Tibial nerve (tissue), 4 donors: ENCODE data around the gene SCG5.
"Not testable (repeated sequence)": the region's sequence is repeated elsewhere in the genome, so short reads cannot be mapped to it uniquely, and the experiment has no call there.

Source experiments
- EP300 ChIP-seq, 2 donors: sonication (generic); formaldehyde crosslinking; IDR thresholded peaks; one replicate each; pipeline ENCODE4 v1.6.1; 2017; ENCODE audit warnings: antibody characterized with exemption in 2 of 2, mild to moderate bottlenecking in 1 of 2
- TF ChIP-seq, protein P1 (sequence below), 5 experiments: fragments of 200-600 bp in 3 of 5; fragments of 450-650 bp in 2 of 5; sonication (generic) in 3 of 5; IDR thresholded peaks; one replicate each; pipeline ENCODE4 v1.5.1; 2016 to 2019; ENCODE audit warnings: antibody characterized with exemption in 5 of 5, mild to moderate bottlenecking in 3 of 5, moderate library complexity in 2 of 5

DNA sequence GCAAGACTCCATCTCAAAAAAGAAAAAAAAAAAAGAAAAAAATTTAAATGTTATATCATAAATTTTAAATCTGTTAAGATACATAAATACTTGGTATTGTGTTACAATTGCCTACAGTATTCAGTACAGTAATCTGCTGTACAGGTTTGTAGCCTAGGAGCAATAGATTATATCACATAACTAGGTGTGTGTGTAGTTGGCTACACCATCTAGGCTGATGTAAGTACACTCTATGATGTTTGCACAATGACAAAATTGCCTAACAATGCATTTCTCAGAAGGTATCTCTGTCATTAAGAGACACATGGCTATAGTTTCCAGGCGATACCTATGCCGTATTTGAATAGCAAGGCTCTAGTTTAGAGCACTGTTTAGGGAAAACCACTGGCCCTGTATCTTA lies 32.0 kb upstream of the SCG5 start:
- TF ChIP-seq, protein P1, sequence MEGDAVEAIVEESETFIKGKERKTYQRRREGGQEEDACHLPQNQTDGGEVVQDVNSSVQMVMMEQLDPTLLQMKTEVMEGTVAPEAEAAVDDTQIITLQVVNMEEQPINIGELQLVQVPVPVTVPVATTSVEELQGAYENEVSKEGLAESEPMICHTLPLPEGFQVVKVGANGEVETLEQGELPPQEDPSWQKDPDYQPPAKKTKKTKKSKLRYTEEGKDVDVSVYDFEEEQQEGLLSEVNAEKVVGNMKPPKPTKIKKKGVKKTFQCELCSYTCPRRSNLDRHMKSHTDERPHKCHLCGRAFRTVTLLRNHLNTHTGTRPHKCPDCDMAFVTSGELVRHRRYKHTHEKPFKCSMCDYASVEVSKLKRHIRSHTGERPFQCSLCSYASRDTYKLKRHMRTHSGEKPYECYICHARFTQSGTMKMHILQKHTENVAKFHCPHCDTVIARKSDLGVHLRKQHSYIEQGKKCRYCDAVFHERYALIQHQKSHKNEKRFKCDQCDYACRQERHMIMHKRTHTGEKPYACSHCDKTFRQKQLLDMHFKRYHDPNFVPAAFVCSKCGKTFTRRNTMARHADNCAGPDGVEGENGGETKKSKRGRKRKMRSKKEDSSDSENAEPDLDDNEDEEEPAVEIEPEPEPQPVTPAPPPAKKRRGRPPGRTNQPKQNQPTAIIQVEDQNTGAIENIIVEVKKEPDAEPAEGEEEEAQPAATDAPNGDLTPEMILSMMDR (IDR thresholded peaks at IDR 0.05) = not testable (repeated sequence)
- not testable (repeated sequence) for TF ChIP-seq EP300 (IDR thresholded peaks at IDR 0.05)
